Liver (tissue), 9 donors: ENCODE measurements around the gene BSPH1. TPM values are rescaled to one million over a fixed set of nuclear protein-coding genes. Genes with fewer than 3 reads are reported as not detected.

Experiments
- DNase-seq: peaks from one replicate; pipeline ENCODE4 v3.0.0-alpha.2; 2017; ENCODE audit warnings: low spot score
- H3K27ac ChIP-seq, 2 donors: one replicate each; pipeline ENCODE4 v1.7.0; 2013; ENCODE audit warnings: inconsistent platforms in 2 of 2, low read length in 2 of 2, control low read depth in 1 of 2, low read depth in 1 of 2, mild to moderate bottlenecking in 1 of 2
- H3K27me3 ChIP-seq, 4 donors: one replicate each; pipeline versions ENCODE4 v1.6.1 to v1.7.0; 2013; ENCODE audit warnings: low read length in 3 of 4, inconsistent platforms in 1 of 4, mild to moderate bottlenecking in 1 of 4, moderate library complexity in 1 of 4; ENCODE audit not compliant: control insufficient read depth in 4 of 4, insufficient read depth in 4 of 4
- H3K36me3 ChIP-seq, 4 donors: one replicate each; pipeline versions ENCODE4 v1.6.1 to v1.7.0; 2013; ENCODE audit warnings: low read length in 3 of 4, mild to moderate bottlenecking in 3 of 4, low read depth in 1 of 4, moderate library complexity in 1 of 4; ENCODE audit not compliant: control insufficient read depth in 4 of 4, insufficient read depth in 3 of 4
- H3K4me1 ChIP-seq, 4 donors: one replicate each; pipeline versions ENCODE4 v1.6.1 to v1.7.0; 2013; ENCODE audit warnings: low read length in 3 of 4, mild to moderate bottlenecking in 3 of 4, moderate library complexity in 1 of 4; ENCODE audit not compliant: control insufficient read depth in 4 of 4, insufficient read depth in 4 of 4
- H3K4me3 ChIP-seq, 3 donors: one replicate each; pipeline versions ENCODE4 v1.6.1 to v1.7.0; 2013; ENCODE audit warnings: low read length in 3 of 3, control low read depth in 1 of 3, low read depth in 1 of 3, mild to moderate bottlenecking in 1 of 3
- H3K9ac ChIP-seq, 2 donors: one replicate each; pipeline ENCODE4 v1.7.0; 2013; ENCODE audit warnings: low read length in 2 of 2, mild to moderate bottlenecking in 2 of 2, moderate library complexity in 2 of 2, control low read depth in 1 of 2, low read depth in 1 of 2
- H3K9me3 ChIP-seq, 4 donors: one replicate each; pipeline versions ENCODE4 v1.6.1 to v1.7.0; 2013; ENCODE audit warnings: low read length in 3 of 4; ENCODE audit not compliant: control insufficient read depth in 4 of 4
- ATF3 ChIP-seq: IDR thresholded peaks from 2 replicates; pipeline ENCODE4 v1.6.1; 2016; ENCODE audit warnings: antibody characterized with exemption
- CTCF ChIP-seq: fragments of 150-350 bp; IDR thresholded peaks from 2 replicates; pipeline ENCODE4 v1.5.1; 2017; ENCODE audit warnings: improper control_type of control experiment, low read depth, low read length; ENCODE audit not compliant: missing input control
- FOXA1 ChIP-seq: IDR thresholded peaks from 2 replicates; pipeline ENCODE4 v1.6.1; 2016; ENCODE audit warnings: antibody characterized with exemption
- FOXA2 ChIP-seq: IDR thresholded peaks from 2 replicates; pipeline ENCODE4 v1.6.1; 2016; ENCODE audit warnings: antibody characterized with exemption
- GABPA ChIP-seq, 2 donors: IDR thresholded peaks in 1 of 2; conservative IDR thresholded peaks in 1 of 2; 2 replicates each; pipeline ENCODE4 v1.6.1; 2016; ENCODE audit warnings: antibody characterized with exemption in 2 of 2, mild to moderate bottlenecking in 1 of 2, moderate library complexity in 1 of 2
- HNF4G ChIP-seq: IDR thresholded peaks from 2 replicates; pipeline ENCODE4 v1.6.1; 2016; ENCODE audit warnings: antibody characterized with exemption
- JUND ChIP-seq, 2 donors: IDR thresholded peaks; 2 replicates each; pipeline ENCODE4 v1.6.1; 2016; ENCODE audit warnings: antibody characterized with exemption in 2 of 2
- MAX ChIP-seq: IDR thresholded peaks from 2 replicates; pipeline ENCODE4 v1.6.1; 2016; ENCODE audit warnings: antibody characterized with exemption
- RAD21 ChIP-seq, 2 donors: IDR thresholded peaks; 2 replicates each; pipeline ENCODE4 v1.6.1; 2016; ENCODE audit warnings: antibody characterized with exemption in 2 of 2, mild to moderate bottlenecking in 2 of 2
- REST ChIP-seq: IDR thresholded peaks from 2 replicates; pipeline ENCODE4 v1.6.1; 2016; ENCODE audit warnings: antibody characterized with exemption, mild to moderate bottlenecking
- RXRA ChIP-seq, 2 donors: IDR thresholded peaks; 2 replicates each; pipeline ENCODE4 v1.6.1; 2017 to 2018; ENCODE audit warnings: antibody characterized with exemption in 2 of 2, mild to moderate bottlenecking in 1 of 2
- TAF1 ChIP-seq: conservative IDR thresholded peaks from 2 replicates; pipeline ENCODE4 v1.6.1; 2016; ENCODE audit warnings: antibody characterized with exemption, mild to moderate bottlenecking
- YY1 ChIP-seq: IDR thresholded peaks from 2 replicates; pipeline ENCODE4 v1.6.1; 2016; ENCODE audit warnings: antibody characterized with exemption, mild to moderate bottlenecking
- ZBTB33 ChIP-seq: IDR thresholded peaks from 2 replicates; pipeline ENCODE4 v1.6.1; 2016; ENCODE audit warnings: antibody characterized with exemption
- WGBS: extraction: QIAGEN DNeasy Blood & Tissue Kit; methylation state at CpG from one replicate; pipeline ENCODE4 v1.1.7; 2013; 5-methylcytosine and 5-hydroxymethylcytosine counted together
- polyA plus RNA-seq, 2 donors: library from polyadenylated mRNA; stranded (reverse) in 1 of 2; unstranded in 1 of 2; fragments of 200-250 nt in 1 of 2; fragments of >200 nt in 1 of 2; fragmentation: Nextera tagmentation in 1 of 2; extraction: Ambion mirVana in 1 of 2; gene quantifications; one replicate each; pipeline versions ENCODE4 v1.2.1 to v1.2.3, GENCODE V29; 2013 to 2015
- total RNA-seq, 2 donors: library from RNA; depleted of rRNA; stranded (reverse); fragments of >200 nt; gene quantifications; one replicate each; pipeline ENCODE4 v1.2.3, GENCODE V29; 2014
- donor health status: healthy.
- donor health status: healthy.
- donor health status: healthy.
- donor health status: healthy.
- donor health status: healthy.

Gene BSPH1
- total and polyA plus RNA-seq, 4 donors, result not detected

- DNase-seq, result no peak
- 58% methylated on average over 5 of the region's 5 CpGs for WGBS
Observed at GRCh38 chr19:47994209-47994802, 2.3 kb upstream of the BSPH1 start, which contains the start of gene ELSPBP1. TSS of gene ELSPBP1 (plus strand) at chr19:47994632. CDS start at chr19:48008668, 14,036 bp downstream.

GRCh38 chr19:47991191-47991808, 670 bp downstream of the BSPH1 start:
- Histone ChIP-seq H3K27me3 (peaks cover 0 to 5% (median 0%) of the 10 kb centered on the region in 4 donors), H3K4me1 (no peaks in the 10 kb centered on the region), H3K4me3 (no peak overlapping the region), H3K9me3 (no peaks in the 10 kb centered on the region), H3K27ac (no peak overlapping the region), H3K9ac (no peak overlapping the region), H3K36me3 (no peaks in the 10 kb centered on the region)
- no peak for DNase-seq
- WGBS, result 45% methylated on average over 10 of the region's 10 CpGs
- TF ChIP-seq FOXA1, result no peak
- TF ChIP-seq TAF1, result no peak
- TF ChIP-seq GABPA (IDR thresholded peaks at IDR 0.05 in 1 of 2, conservative IDR thresholded peaks at IDR 0.05 in 1 of 2), result no peak
- no peak for TF ChIP-seq YY1
- no peak for TF ChIP-seq ZBTB33
- no peak for TF ChIP-seq MAX
- no peak for TF ChIP-seq JUND (IDR thresholded peaks at IDR 0.05)
- TF ChIP-seq REST, result no peak
- TF ChIP-seq RXRA (IDR thresholded peaks at IDR 0.05), result no peak
- TF ChIP-seq RAD21 (IDR thresholded peaks at IDR 0.05), result no peak
- no peak for TF ChIP-seq HNF4G
- no peak for TF ChIP-seq CTCF
- no peak for TF ChIP-seq ATF3

More at GRCh38 chr19:47994209-47994802, 2.3 kb upstream of the BSPH1 start, which contains the start of gene ELSPBP1:
- Histone ChIP-seq H3K9me3 (no peaks in the 10 kb centered on the region), H3K36me3 (no peaks in the 10 kb centered on the region), H3K27ac (no peak within 1 kb of the TSS), H3K9ac (no peak within 1 kb of the TSS), H3K4me1 (no peaks in the 10 kb centered on the region), H3K27me3 (peaks cover 0 to 5% (median 0%) of the 10 kb centered on the region in 4 donors), H3K4me3 (no peak within 1 kb of the TSS)
- TF ChIP-seq FOXA2 (no peak), GABPA (IDR thresholded peaks at IDR 0.05 in 1 of 2, conservative IDR thresholded peaks at IDR 0.05 in 1 of 2) (no peak), JUND (IDR thresholded peaks at IDR 0.05) (no peak), TAF1 (no peak), RXRA (IDR thresholded peaks at IDR 0.05) (no peak), REST (no peak)
